GM12891 (cell line): ENCODE measurements around the gene NIN.

Experiments
- PAX5 ChIP-seq: IDR thresholded peaks from 2 replicates; pipeline ENCODE4 v1.6.1; 2011; ENCODE audit warnings: low read length, moderate library complexity, mild to moderate bottlenecking; ENCODE audit not compliant: insufficient read depth, severe bottlenecking
- POLR2A ChIP-seq: IDR thresholded peaks from 2 replicates; pipeline ENCODE4 v1.6.1; 2011; ENCODE audit warnings: low read depth, low read length, control low read depth
- POLR2AphosphoS5 ChIP-seq: IDR thresholded peaks from 2 replicates; pipeline ENCODE4 v1.6.1; 2011; ENCODE audit warnings: low read depth, low read length, control low read depth
- POU2F2 ChIP-seq: IDR thresholded peaks from 2 replicates; pipeline ENCODE4 v1.6.1; 2011; ENCODE audit warnings: low read depth, mild to moderate bottlenecking, control low read depth, low read length, moderate library complexity
- SPI1 ChIP-seq: IDR thresholded peaks from 2 replicates; pipeline ENCODE4 v1.6.1; 2011; ENCODE audit warnings: low read depth, low read length, control low read depth
- TAF1 ChIP-seq: IDR thresholded peaks from 2 replicates; pipeline ENCODE4 v1.6.1; 2011; ENCODE audit warnings: low read depth, low read length, control low read depth

DNA sequence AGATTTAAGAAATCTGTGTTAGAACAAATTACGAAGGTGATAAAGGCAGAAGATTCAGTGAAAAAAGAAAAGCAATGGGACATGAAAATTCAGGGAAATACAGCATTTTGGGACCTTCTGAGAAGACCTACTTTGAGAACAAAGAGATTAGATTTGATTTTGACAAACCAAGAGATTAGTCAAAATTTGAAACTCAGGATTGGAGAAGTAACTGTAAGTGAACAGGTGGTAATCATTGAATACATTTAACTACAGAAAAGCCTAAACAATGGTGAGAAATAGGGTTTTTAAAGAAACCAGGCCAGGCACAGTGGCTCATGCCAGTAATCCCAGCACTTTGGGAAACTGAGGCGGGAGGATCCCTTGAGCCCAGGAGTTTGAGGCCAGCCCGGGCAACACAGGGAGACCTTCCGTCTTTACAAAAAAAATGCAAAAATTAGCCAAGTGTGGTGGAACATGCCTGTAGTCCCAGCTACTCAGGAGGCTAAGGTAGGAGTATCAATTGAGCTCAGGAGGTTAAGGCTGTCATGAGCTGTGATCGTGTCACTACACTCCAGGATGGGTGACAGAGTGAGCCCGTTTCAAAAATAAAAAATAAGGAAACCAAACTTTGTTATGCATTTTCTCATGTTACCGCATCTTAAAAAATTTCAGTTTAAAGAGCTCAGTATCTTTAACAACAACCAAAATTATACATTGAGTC, 154.0 kb downstream of the NIN start:
- TF ChIP-seq POLR2A, result no peak
- no peak for TF ChIP-seq TAF1
- TF ChIP-seq POLR2AphosphoS5, result no peak
- no peak for TF ChIP-seq PAX5
- no peak for TF ChIP-seq SPI1
- TF ChIP-seq POU2F2, result peak; percentile 32; the same call in 1 of the 2 replicates
